HepG2 (cell line): ENCODE results near the gene CCL7. TPM values are rescaled to one million over a fixed set of nuclear protein-coding genes. Genes with fewer than 3 reads are reported as not detected.

Experiments used
- ATAC-seq: fragments of 200-7000 bp; cut with Tn5 transposase; 3 replicates; pipeline ENCODE4 v1.9.1; 2020; ENCODE audit warnings: mild to moderate bottlenecking, moderate library complexity
- BruUV-seq: library from RNA; stranded (reverse); fragments of 400-500 nt; replicated peaks from 2 replicates; lab custom pipeline; 2021; lab: Mats Ljungman, UMichigan
- CTCF ChIA-PET: fragments of 300-600 bp; formaldehyde crosslinking; extraction: SDS; loops from one replicate; lab custom pipeline; 2021; ENCODE audit warnings: low total read pairs, inconsistent platforms, low intra/inter-chr PET ratio; lab: Yijun Ruan, JAX
- POLR2A ChIA-PET: fragments of 350-600 bp; sonication (Branson Sonifier 250); formaldehyde crosslinking; loops from one replicate; lab custom pipeline; 2020; ENCODE audit warnings: antibody characterized with exemption, inconsistent platforms; lab: Yijun Ruan, JAX
- DNase-seq: peaks from one replicate; pipeline ENCODE4 v3.0.0-alpha.2; 2015; ENCODE audit warnings: low spot score
- FAIRE-seq: peaks from 3 replicates; lab custom pipeline; 2011; peaks lifted over from hg19 to GRCh38; lab: Jason Lieb, UNC
- H2AFZ ChIP-seq: one replicate; pipeline ENCODE4 v1.6.1; 2011; ENCODE audit warnings: low read length, inconsistent platforms
- H3K27ac ChIP-seq: fragments of 300-600 bp; 3 replicates; pipeline ENCODE4 v1.8.0; 2011; ENCODE audit warnings: mixed run types, mild to moderate bottlenecking, mixed read lengths, low read length, inconsistent platforms; ENCODE audit not compliant: insufficient read depth; ENCODE audit errors: extremely low read length
- H3K27me3 ChIP-seq, 2 experiments: fragments of 200-600 bp in 1 of 2; 2 replicates in 1 of 2; 3 replicates in 1 of 2; pipeline versions ENCODE4 v1.6.0 to v1.8.0; 2011; ENCODE audit warnings: low read length in 2 of 2, mild to moderate bottlenecking in 2 of 2, moderate library complexity in 2 of 2, inconsistent platforms in 1 of 2; ENCODE audit not compliant: insufficient read depth in 2 of 2, control insufficient read depth in 1 of 2
- H3K36me3 ChIP-seq, 2 experiments: fragments of 200-600 bp in 1 of 2; replicated peaks in 1 of 2; 2 replicates in 1 of 2; 3 replicates in 1 of 2; pipeline versions ENCODE4 v1.5.1 to v1.8.0; 2011; ENCODE audit warnings: low read length in 2 of 2, inconsistent platforms in 1 of 2; ENCODE audit not compliant: insufficient read depth in 2 of 2, control insufficient read depth in 1 of 2
- H3K4me1 ChIP-seq: 2 replicates; pipeline ENCODE4 v1.5.1; 2012; ENCODE audit warnings: low read length, inconsistent platforms; ENCODE audit not compliant: insufficient read depth
- H3K4me2 ChIP-seq: 2 replicates; pipeline ENCODE4 v1.6.0; 2011; ENCODE audit warnings: low read depth, low read length, inconsistent platforms
- H3K4me3 ChIP-seq, 3 experiments: fragments of 200-600 bp in 1 of 3; sonication (generic), shearing (Covaris generic) in 1 of 3; replicated peaks in 1 of 3; 2 replicates each; pipeline ENCODE4 v1.5.1; 2011 to 2016; ENCODE audit warnings: low read length in 3 of 3, inconsistent platforms in 2 of 3, low read depth in 2 of 3, mild to moderate bottlenecking in 2 of 3, control low read depth in 1 of 3, mixed read lengths in 1 of 3; ENCODE audit not compliant: insufficient read depth in 1 of 3
- H3K79me2 ChIP-seq: one replicate; pipeline ENCODE4 v1.6.1; 2011; ENCODE audit warnings: low read length, inconsistent platforms; ENCODE audit not compliant: insufficient read depth
- H3K9ac ChIP-seq: 2 replicates; pipeline ENCODE4 v1.6.0; 2011; ENCODE audit warnings: mild to moderate bottlenecking, low read depth, low read length, inconsistent platforms; ENCODE audit not compliant: insufficient read depth
- H3K9me3 ChIP-seq: 2 replicates; pipeline ENCODE4 v1.5.1; 2012; ENCODE audit warnings: mild to moderate bottlenecking, low read length
- H4K20me1 ChIP-seq: 2 replicates; pipeline ENCODE4 v1.6.0; 2011; ENCODE audit warnings: inconsistent platforms, mild to moderate bottlenecking, low read length, moderate library complexity; ENCODE audit not compliant: insufficient read depth
- ARHGAP35 ChIP-seq: sonication (generic); formaldehyde crosslinking; IDR thresholded peaks from 2 replicates; pipeline ENCODE4 v1.9.0; 2022; ENCODE audit warnings: mild to moderate bottlenecking, inconsistent platforms, moderate library complexity, missing genetic modification reagents, borderline replicate concordance
- CEBPB ChIP-seq: IDR thresholded peaks from 2 replicates; pipeline ENCODE4 v1.6.1; 2011; ENCODE audit warnings: low read depth, low read length, improper control_type of control experiment, borderline replicate concordance
- MLXIP ChIP-seq: sonication (generic); formaldehyde crosslinking; IDR thresholded peaks from 2 replicates; pipeline ENCODE4 v1.9.0; 2021; ENCODE audit warnings: missing genetic modification reagents, borderline replicate concordance
- NAIF1 ChIP-seq: sonication (generic); formaldehyde crosslinking; IDR thresholded peaks from 2 replicates; pipeline ENCODE4 v1.5.0; 2020; ENCODE audit warnings: mild to moderate bottlenecking, missing genetic modification reagents, borderline replicate concordance
- RNF219 ChIP-seq: sonication (generic); formaldehyde crosslinking; IDR thresholded peaks from 2 replicates; pipeline ENCODE4 v1.5.0; 2020; ENCODE audit warnings: mild to moderate bottlenecking, missing genetic modification reagents
- SETDB1 ChIP-seq: sonication (generic); formaldehyde crosslinking; IDR thresholded peaks from 2 replicates; pipeline ENCODE4 v1.5.1; 2020; ENCODE audit warnings: missing genetic modification reagents, mild to moderate bottlenecking, borderline replicate concordance
- ZBTB7A ChIP-seq: sonication (generic); formaldehyde crosslinking; IDR thresholded peaks from 2 replicates; pipeline ENCODE4 v1.8.0; 2022; ENCODE audit warnings: mild to moderate bottlenecking, missing genetic modification reagents
- ZIK1 ChIP-seq: sonication (generic); formaldehyde crosslinking; IDR thresholded peaks from 2 replicates; pipeline ENCODE4 v1.5.0; 2020; ENCODE audit warnings: mild to moderate bottlenecking, low read depth, missing genetic modification reagents, borderline replicate concordance
- WGBS: methylation state at CpG from one replicate; pipeline ENCODE4 v1.1.6; 2017; ENCODE audit warnings: low lambda C conversion rate; 5-methylcytosine and 5-hydroxymethylcytosine counted together
- in situ Hi-C: cut with HindIII; loops from 2 replicates; pipeline ENCODE4 v1.10.0; 2017; ENCODE audit warnings: low pct_unique_long_range_greater_than_20kb; ENCODE audit not compliant: extremely low pct_ligation_motif_present
- intact Hi-C: fragments of 100-400 bp; cut with micrococcal nuclease; formaldehyde crosslinking; loops from one replicate; pipeline ENCODE4 v1.10.0; 2022; ENCODE audit not compliant: unreplicated experiment
- polyA plus RNA-seq, 8 experiments: library from polyadenylated mRNA; depleted of rRNA in 3 of 8; stranded (reverse) in 7 of 8; unstranded in 1 of 8; fragments of >200 nt; fragmentation: Illumina TruSeq in 4 of 8; extraction: Trizol in 4 of 8; gene quantifications; 2 replicates each; pipeline versions ENCODE4 v1.2.1 to v1.2.3, GENCODE V29; 2011 to 2016; ENCODE audit warnings: low read depth in 4 of 8, missing spikeins in 1 of 8, mixed read lengths in 1 of 8; ENCODE audit not compliant: insufficient read depth in 1 of 8
- total RNA-seq, 5 experiments: library from RNA; depleted of rRNA; stranded (reverse); fragments of >200 nt; fragmentation: Illumina TruSeq; extraction: Trizol; gene quantifications; 2 replicates each; pipeline ENCODE4 v1.2.3, GENCODE V29; 2016; ENCODE audit warnings: low read depth in 1 of 5

CCL7 gene
- total and polyA plus RNA-seq, 2 of the 13 experiments (the other 11 are each of a cell fraction or from before 2014, with no cell fraction given): not detected

- TF ChIP-seq SETDB1 (CRISPR knock-in tag): no peak
- TF ChIP-seq ZIK1 (CRISPR knock-in tag): no peak
- no peak for TF ChIP-seq NAIF1 (CRISPR knock-in tag)
- no peak for TF ChIP-seq RNF219
- no peak for TF ChIP-seq ZBTB7A
- TF ChIP-seq, all 625 proteins: peak for 0
Observed at GRCh38 chr17:34237458-34237857, 32.6 kb upstream of the CCL7 start (continued).

DNA sequence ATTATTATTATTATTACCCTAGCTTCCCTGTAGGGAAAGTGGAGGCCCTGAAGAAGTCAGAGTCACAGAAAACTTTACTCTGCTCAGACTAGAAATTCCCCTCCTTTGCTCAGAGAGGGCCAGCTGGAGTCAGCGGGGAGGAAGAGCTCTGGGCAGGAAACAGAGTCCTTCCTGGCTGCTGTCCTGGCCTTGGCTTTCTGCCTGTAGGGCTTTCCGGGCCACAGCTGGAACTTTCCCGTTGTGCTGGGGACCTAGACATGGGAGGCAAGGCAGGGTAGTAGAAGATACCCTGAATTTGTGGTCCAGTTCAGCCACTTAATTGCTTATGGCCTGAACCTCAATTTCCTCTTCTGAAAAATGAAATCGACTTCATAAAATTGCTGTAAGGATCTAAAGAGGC, 29.0 kb upstream of the CCL7 start:
- DNase-seq (no peak), FAIRE-seq (no peak), ATAC-seq (no peak)
- H3K36me3 ChIP-seq: no peaks in the 10 kb centered on the region
- no peaks in the 10 kb centered on the region for H3K9me3 ChIP-seq
- CTCF ChIA-PET: no interaction called here
- no TSS peak for BruUV-seq
- POLR2A ChIA-PET: no interaction called here
- 0% methylated on average over 2 of the region's 4 CpGs for WGBS
- H3K4me1 ChIP-seq: no peaks in the 10 kb centered on the region
- H3K4me2 ChIP-seq: no peak overlapping the region
- H3K79me2 ChIP-seq: no peaks in the 10 kb centered on the region
- H3K27ac ChIP-seq: no peak overlapping the region
- in situ Hi-C loops: no loop called here
- H2AFZ ChIP-seq: no peak overlapping the region
- H3K4me3 ChIP-seq: no peak overlapping the region
- intact Hi-C loops: no loop called here
- no peaks in the 10 kb centered on the region for H4K20me1 ChIP-seq
- TF ChIP-seq CEBPB (no peak), MLXIP (CRISPR knock-in tag) (no peak), ARHGAP35 (CRISPR knock-in tag) (no peak)
- no peak overlapping the region for H3K9ac ChIP-seq
- H3K27me3 ChIP-seq: no peaks in the 10 kb centered on the region; a peak in 2 of 5 replicates
